GM23338 (cell line): ENCODE data around the gene TUBD1. TPM values are rescaled to one million over a fixed set of nuclear protein-coding genes. Genes with fewer than 3 reads are reported as not detected.

Source experiments
- ATAC-seq: fragments of 200-7000 bp; cut with Tn5 transposase; 3 replicates; pipeline ENCODE4 v1.9.1; 2020
- DNase-seq: peaks from one replicate; pipeline ENCODE4 v3.0.0-alpha.2; 2015; ENCODE audit warnings: low spot score
- H2AFZ ChIP-seq: fragments of 200-600 bp; sonication (generic); 2 replicates; pipeline ENCODE4 v1.8.0; 2016; ENCODE audit warnings: antibody characterized with exemption, mild to moderate bottlenecking, moderate library complexity
- H3F3A ChIP-seq: fragments of 200-600 bp; sonication (generic); replicated peaks from 2 replicates; pipeline ENCODE4 v1.8.0; 2017; ENCODE audit warnings: antibody characterized with exemption, mixed run types, low read depth
- H3K27ac ChIP-seq: fragments of 200-600 bp; sonication (generic); 2 replicates; pipeline ENCODE4 v1.6.1; 2016; ENCODE audit warnings: low read depth
- H3K27me3 ChIP-seq: fragments of 200-600 bp; sonication (generic); 2 replicates; pipeline ENCODE4 v1.8.0; 2016; ENCODE audit warnings: mild to moderate bottlenecking, mixed run types, moderate library complexity; ENCODE audit not compliant: insufficient read depth
- H3K36me3 ChIP-seq: fragments of 200-600 bp; sonication (generic); 2 replicates; pipeline ENCODE4 v1.8.0; 2016; ENCODE audit warnings: mild to moderate bottlenecking; ENCODE audit not compliant: insufficient read depth
- H3K4me1 ChIP-seq: fragments of 200-600 bp; sonication (generic); 2 replicates; pipeline ENCODE4 v1.8.0; 2016; ENCODE audit warnings: mild to moderate bottlenecking, moderate library complexity; ENCODE audit not compliant: insufficient read depth
- H3K4me2 ChIP-seq: fragments of 200-600 bp; sonication (generic); 2 replicates; pipeline ENCODE4 v1.7.1; 2017; ENCODE audit warnings: mixed run types
- H3K4me3 ChIP-seq: fragments of 200-600 bp; sonication (generic); 2 replicates; pipeline ENCODE4 v1.6.1; 2016; ENCODE audit warnings: mixed run types
- H3K79me2 ChIP-seq: fragments of 200-600 bp; sonication (generic); replicated peaks from 2 replicates; pipeline ENCODE4 v1.8.0; 2017; ENCODE audit warnings: mild to moderate bottlenecking; ENCODE audit not compliant: insufficient read depth
- H3K9me2 ChIP-seq: fragments of 200-600 bp; sonication (generic); 2 replicates; pipeline ENCODE4 v1.8.0; 2017; ENCODE audit not compliant: insufficient read depth
- H4K20me1 ChIP-seq: fragments of 200-600 bp; sonication (generic); replicated peaks from 2 replicates; pipeline ENCODE4 v1.8.0; 2017; ENCODE audit warnings: mild to moderate bottlenecking; ENCODE audit not compliant: insufficient read depth
- H3K27ac Mint-ChIP-seq: 2 replicates; pipeline ENCODE4 v1.8.0; 2020; ENCODE audit warnings: inconsistent platforms, mild to moderate bottlenecking, moderate library complexity, mixed read lengths
- H3K27me3 Mint-ChIP-seq: 3 replicates; pipeline ENCODE4 v1.8.0; 2022; ENCODE audit warnings: low read depth, mild to moderate bottlenecking, moderate library complexity, mixed read lengths, inconsistent platforms; ENCODE audit not compliant: insufficient read depth, poor library complexity
- H3K36me3 Mint-ChIP-seq: 3 replicates; pipeline ENCODE4 v1.8.0; 2021; ENCODE audit warnings: low read depth, mild to moderate bottlenecking, inconsistent platforms, moderate library complexity, mixed read lengths
- H3K4me1 Mint-ChIP-seq: 3 replicates; pipeline ENCODE4 v1.8.0; 2020; ENCODE audit warnings: mild to moderate bottlenecking, inconsistent platforms, mixed read lengths
- H3K4me3 Mint-ChIP-seq: 3 replicates; pipeline ENCODE4 v1.8.0; 2021; ENCODE audit warnings: moderate library complexity, mild to moderate bottlenecking, inconsistent platforms, mixed read lengths
- H3K9me3 Mint-ChIP-seq: 3 replicates; pipeline ENCODE4 v1.8.0; 2020; ENCODE audit warnings: moderate library complexity, mild to moderate bottlenecking, inconsistent platforms, mixed read lengths
- CTCF ChIP-seq, 2 experiments: fragments of 200-600 bp in 1 of 2; sonication (generic) in 1 of 2; conservative IDR thresholded peaks; 2 replicates each; pipeline versions ENCODE4 v1.5.1 to v1.6.1; 2016 to 2017; ENCODE audit warnings: antibody characterized with exemption in 2 of 2, low read depth in 2 of 2, mild to moderate bottlenecking in 2 of 2, moderate library complexity in 1 of 2
- ETS1 ChIP-seq: IDR thresholded peaks from 2 replicates; pipeline ENCODE4 v1.6.1; 2016; ENCODE audit warnings: antibody characterized with exemption
- NANOG ChIP-seq: IDR thresholded peaks from 2 replicates; pipeline ENCODE4 v1.6.1; 2016; ENCODE audit warnings: antibody characterized with exemption, borderline replicate concordance
- POLR2AphosphoS5 ChIP-seq: IDR thresholded peaks from 2 replicates; pipeline ENCODE4 v1.6.1; 2016; ENCODE audit warnings: antibody characterized with exemption, low read depth
- REST ChIP-seq: IDR thresholded peaks from one replicate; pipeline ENCODE4 v1.6.1; 2018; ENCODE audit warnings: antibody characterized with exemption; ENCODE audit not compliant: unreplicated experiment
- ZNF114 ChIP-seq: fragments of 250-450 bp; sonication (Bioruptor Pico); IDR thresholded peaks from 2 replicates; pipeline ENCODE4 v1.5.0; 2020; ENCODE audit warnings: mild to moderate bottlenecking, moderate library complexity
- ZNF331 ChIP-seq: fragments of 250-450 bp; sonication (Bioruptor Pico); IDR thresholded peaks from 2 replicates; pipeline ENCODE4 v1.5.0; 2020; ENCODE audit warnings: low read depth, mild to moderate bottlenecking, moderate library complexity
- ZNF462 ChIP-seq: fragments of 250-450 bp; sonication (Bioruptor Pico); IDR thresholded peaks from 2 replicates; pipeline ENCODE4 v1.5.0; 2020; ENCODE audit warnings: mild to moderate bottlenecking, moderate library complexity
- polyA plus RNA-seq: library from polyadenylated mRNA; unstranded; fragments of >200 nt; fragmentation: Nextera tagmentation; extraction: Ambion mirVana; gene quantifications from 2 replicates; pipeline ENCODE4 v1.2.1, GENCODE V29; 2016
- total RNA-seq: library from RNA; depleted of rRNA; stranded (reverse); fragments of >200 nt; shearing (Covaris generic); gene quantifications from 2 replicates; pipeline ENCODE4 v1.2.3, GENCODE V29; 2014

The TUBD1 gene
- total and polyA plus RNA-seq, 2 experiments from 2014 or later, result 11.6 to 13.8 TPM

GRCh38 chr17:59825533-59826322, 67.0 kb downstream of the TUBD1 start:
- no peaks in the 10 kb centered on the region for H3F3A ChIP-seq
- no peaks in the 10 kb centered on the region for H4K20me1 ChIP-seq
- H2AFZ ChIP-seq, result no peak overlapping the region
- no peaks in the 10 kb centered on the region for H3K79me2 ChIP-seq
- DNase-seq (no peak), ATAC-seq (no peak)
- no peak for TF ChIP-seq REST
- no peak for TF ChIP-seq ZNF331 (CRISPR knock-in tag)
- TF ChIP-seq CTCF (conservative IDR thresholded peaks at IDR 0.05; ENCODE audit: low read depth in 2 of 2), result no peak
- no peaks in the 10 kb centered on the region for H3K27me3 ChIP-seq
- H3K4me3 Mint-ChIP-seq, result no peak overlapping the region; the same call in 2 of the 3 replicates
- H3K27ac ChIP-seq, result peak overlapping the region; percentile 23; the same call in 1 of the 2 replicates
- H3K27ac Mint-ChIP-seq, result peak overlapping the region; percentile 18; the same call in 1 of the 2 replicates
- no peaks in the 10 kb centered on the region for H3K36me3 Mint-ChIP-seq
- H3K9me2 ChIP-seq, result no peaks in the 10 kb centered on the region
- peaks cover 38% of the 10 kb centered on the region for H3K4me1 Mint-ChIP-seq
- H3K9me3 Mint-ChIP-seq, result no peaks in the 10 kb centered on the region
- peaks cover 24% of the 10 kb centered on the region for H3K4me1 ChIP-seq
- no peaks in the 10 kb centered on the region for H3K27me3 Mint-ChIP-seq
- no peaks in the 10 kb centered on the region for H3K36me3 ChIP-seq
- peak overlapping the region; percentile 23 for H3K4me2 ChIP-seq
- no peak overlapping the region for H3K4me3 ChIP-seq

GRCh38 chr17:59815965-59816364, 76.8 kb downstream of the TUBD1 start:
- Mint-ChIP-seq H3K4me1 (no peaks in the 10 kb centered on the region), H3K27me3 (no peaks in the 10 kb centered on the region), H3K27ac (no peak overlapping the region), H3K9me3 (no peaks in the 10 kb centered on the region), H3K4me3 (no peak overlapping the region; the same call in 2 of the 3 replicates), H3K36me3 (peaks cover 4% of the 10 kb centered on the region; the same call in 2 of the 3 replicates)
- no peaks in the 10 kb centered on the region for H3K9me2 ChIP-seq
- no peak overlapping the region for H2AFZ ChIP-seq
- no peak overlapping the region for H3K27ac ChIP-seq
- H3F3A ChIP-seq, result no peaks in the 10 kb centered on the region
- H3K4me2 ChIP-seq, result no peak overlapping the region
- H3K4me3 ChIP-seq, result no peak overlapping the region
- no peaks in the 10 kb centered on the region for H3K79me2 ChIP-seq
- H3K27me3 ChIP-seq, result no peaks in the 10 kb centered on the region
- no peak for ATAC-seq
- no peak for TF ChIP-seq ZNF331 (CRISPR knock-in tag)
- TF ChIP-seq POLR2AphosphoS5, result no peak
- TF ChIP-seq ZNF114, result no peak
- TF ChIP-seq ZNF462 (CRISPR knock-in tag), result no peak
- no peak for TF ChIP-seq ETS1
- no peak for TF ChIP-seq NANOG
- no peaks in the 10 kb centered on the region for H4K20me1 ChIP-seq
- no peak for DNase-seq
- H3K36me3 ChIP-seq, result no peaks in the 10 kb centered on the region
- peaks cover 4% of the 10 kb centered on the region; the same call in 1 of the 2 replicates for H3K4me1 ChIP-seq
